Naive thymus-derived CD4-positive, alpha-beta T cell (primary cell): Measurements from ENCODE around the gene LGR4. TPM values are rescaled to one million over a fixed set of nuclear protein-coding genes. Genes with fewer than 3 reads are reported as not detected.

Source experiments
- ATAC-seq: fragments of 150-1000 bp; cut with Tn5 transposase; 2 replicates; pipeline ENCODE4 v1.10.0; 2021; ENCODE audit warnings: mild to moderate bottlenecking, moderate library complexity
- CTCF ChIA-PET: fragments of 350-600 bp; sonication (Branson Sonifier 250); formaldehyde crosslinking; loops from one replicate; lab custom pipeline; 2021; ENCODE audit warnings: antibody characterized with exemption; lab: Charles Lee
- POLR2A ChIA-PET: fragments of 350-600 bp; sonication (Branson Sonifier 250); formaldehyde crosslinking; loops from one replicate; lab custom pipeline; 2021; ENCODE audit warnings: antibody characterized with exemption, inconsistent platforms; lab: Charles Lee
- DNase-seq, 9 donors: peaks; one replicate each; pipeline versions ENCODE4 v3.0.0 to v3.0.0-alpha.2; 2020 to 2022; ENCODE audit warnings: mixed read lengths in 1 of 9
- H3K27ac ChIP-seq: one replicate; pipeline ENCODE4 v1.7.0; 2013; ENCODE audit warnings: mild to moderate bottlenecking, low read depth, low read length, moderate library complexity
- H3K27me3 ChIP-seq, 2 donors: one replicate each; pipeline ENCODE4 v1.7.0; 2013; ENCODE audit warnings: low read length in 2 of 2, mild to moderate bottlenecking in 2 of 2, moderate library complexity in 2 of 2; ENCODE audit not compliant: control insufficient read depth in 2 of 2, insufficient read depth in 2 of 2
- H3K36me3 ChIP-seq, 3 experiments: 1 replicate in 2 of 3; 2 replicates in 1 of 3; pipeline ENCODE4 v1.7.0; 2013; ENCODE audit warnings: low read length in 3 of 3, mild to moderate bottlenecking in 3 of 3, moderate library complexity in 1 of 3; ENCODE audit not compliant: insufficient read depth in 3 of 3, control insufficient read depth in 2 of 3
- H3K4me1 ChIP-seq, 2 donors: one replicate each; pipeline ENCODE4 v1.7.0; 2013; ENCODE audit warnings: low read length in 2 of 2, mild to moderate bottlenecking in 2 of 2, moderate library complexity in 1 of 2; ENCODE audit not compliant: control insufficient read depth in 2 of 2, insufficient read depth in 2 of 2
- H3K4me3 ChIP-seq: 2 replicates; pipeline ENCODE4 v1.7.0; 2013; ENCODE audit warnings: mild to moderate bottlenecking, low read length
- H3K9me3 ChIP-seq, 3 experiments: 1 replicate in 2 of 3; 2 replicates in 1 of 3; pipeline ENCODE4 v1.7.0; 2013; ENCODE audit warnings: low read length in 3 of 3; ENCODE audit not compliant: control insufficient read depth in 2 of 3
- H3K27ac Mint-ChIP-seq, 9 donors: one replicate each; pipeline ENCODE4 v1.8.0; 2020 to 2022; ENCODE audit warnings: mixed read lengths in 9 of 9, mild to moderate bottlenecking in 8 of 9, moderate library complexity in 5 of 9, inconsistent platforms in 2 of 9
- H3K27me3 Mint-ChIP-seq, 5 donors: one replicate each; pipeline ENCODE4 v1.8.0; 2021 to 2022; ENCODE audit warnings: mixed read lengths in 5 of 5, mild to moderate bottlenecking in 1 of 5
- H3K36me3 Mint-ChIP-seq, 5 donors: one replicate each; pipeline ENCODE4 v1.8.0; 2020 to 2022; ENCODE audit warnings: mixed read lengths in 5 of 5, mild to moderate bottlenecking in 3 of 5, inconsistent platforms in 1 of 5
- H3K4me1 Mint-ChIP-seq, 7 donors: one replicate each; pipeline ENCODE4 v1.8.0; 2020 to 2022; ENCODE audit warnings: mixed read lengths in 7 of 7, mild to moderate bottlenecking in 3 of 7, inconsistent platforms in 1 of 7
- H3K4me3 Mint-ChIP-seq, 10 donors: one replicate each; pipeline ENCODE4 v1.8.0; 2020 to 2022; ENCODE audit warnings: mild to moderate bottlenecking in 10 of 10, mixed read lengths in 10 of 10, moderate library complexity in 6 of 10, inconsistent platforms in 2 of 10
- H3K9me3 Mint-ChIP-seq, 11 donors: one replicate each; pipeline ENCODE4 v1.8.0; 2020 to 2022; ENCODE audit warnings: mixed read lengths in 11 of 11, mild to moderate bottlenecking in 4 of 11, inconsistent platforms in 1 of 11, moderate library complexity in 1 of 11
- intact Hi-C, 2 donors: fragments of 100-400 bp; cut with micrococcal nuclease; formaldehyde crosslinking; loops; one replicate each; pipeline ENCODE4 v1.15.1; 2023
- polyA plus RNA-seq, 2 donors: library from polyadenylated mRNA; unstranded; fragments of 300-500 nt; fragmentation: Illumina TruSeq; gene quantifications; one replicate each; pipeline ENCODE4 v1.2.3, GENCODE V29; 2021
- total RNA-seq, 6 experiments: library from RNA in 5 of 6; stranded (reverse) in 5 of 6; gene quantifications; 1 replicate in 5 of 6; 2 replicates in 1 of 6; pipeline ENCODE4 v1.2.3 and lab custom pipeline; 2021 to 2026

LGR4 gene
- total and polyA plus RNA-seq, 7 experiments from 2014 or later = 0.05 to 1.5 (median 0.49) TPM

DNA sequence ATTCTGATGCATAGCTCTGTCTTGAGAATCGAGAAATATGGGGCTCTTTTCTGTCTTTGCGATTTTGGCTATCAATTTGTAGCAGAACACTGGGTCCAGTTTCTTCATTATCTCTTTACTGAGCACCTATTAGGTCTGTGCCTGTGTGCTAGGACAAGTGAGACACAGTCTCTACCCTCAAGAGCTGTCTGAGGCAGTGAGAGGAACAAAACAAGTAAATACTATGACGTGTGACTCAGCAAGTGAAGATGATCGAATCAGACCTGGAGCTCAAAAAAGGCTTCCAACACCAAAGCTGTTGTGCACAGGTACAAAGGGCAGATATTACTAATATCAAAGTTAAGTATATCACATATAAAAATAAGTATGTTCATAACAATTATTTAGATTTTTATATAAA is 52.4 kb downstream of the LGR4 start:
- H3K4me3 ChIP-seq = no peak overlapping the region
- intact Hi-C loops = no loop called here
- DNase-seq (no peak), ATAC-seq (no peak)
- Mint-ChIP-seq H3K4me1 (peaks cover 0 to 2% (median 0%) of the 10 kb centered on the region in 7 donors), H3K27ac (no peak overlapping the region), H3K9me3 (no peaks in the 10 kb centered on the region), H3K27me3 (peaks cover 0 to 13% (median 4%) of the 10 kb centered on the region in 5 donors), H3K36me3 (no peaks in the 10 kb centered on the region), H3K4me3 (no peak overlapping the region)
- no peaks in the 10 kb centered on the region for H3K9me3 ChIP-seq
- CTCF ChIA-PET = no interaction called here
- H3K27me3 ChIP-seq = no peaks in the 10 kb centered on the region
- H3K4me1 ChIP-seq = no peaks in the 10 kb centered on the region
- H3K27ac ChIP-seq = no peak overlapping the region
- POLR2A ChIA-PET = no interaction called here
- no peaks in the 10 kb centered on the region for H3K36me3 ChIP-seq

DNA sequence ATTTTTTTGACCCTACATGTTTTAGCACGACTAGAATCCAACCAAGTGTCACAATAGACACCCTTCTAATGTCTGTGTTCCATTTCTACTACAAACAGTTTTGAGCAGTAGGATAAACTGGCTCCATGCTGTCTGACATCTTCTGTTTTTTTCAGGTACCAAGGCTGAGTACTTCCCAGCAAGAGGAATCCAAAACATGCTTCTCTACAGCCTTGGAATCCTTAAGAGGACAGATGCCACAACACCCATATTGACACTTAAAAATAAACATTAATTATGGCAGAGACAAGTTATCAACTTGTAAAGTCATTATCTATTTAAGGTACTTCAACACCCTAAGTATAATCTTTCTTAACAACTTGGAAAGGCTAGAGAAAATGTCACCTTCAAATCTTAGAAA is 54.2 kb downstream of the LGR4 start:
- H3K36me3 Mint-ChIP-seq = no peaks in the 10 kb centered on the region
- Histone ChIP-seq H3K27me3 (no peaks in the 10 kb centered on the region), H3K9me3 (no peaks in the 10 kb centered on the region), H3K27ac (no peak overlapping the region), H3K4me3 (no peak overlapping the region), H3K4me1 (no peaks in the 10 kb centered on the region), H3K36me3 (no peaks in the 10 kb centered on the region)
- ATAC-seq (no peak), DNase-seq (no peak)
- H3K9me3 Mint-ChIP-seq = no peaks in the 10 kb centered on the region
- H3K27ac Mint-ChIP-seq = no peak overlapping the region
- no peak overlapping the region for H3K4me3 Mint-ChIP-seq
- POLR2A ChIA-PET = no interaction called here
- H3K4me1 Mint-ChIP-seq = peaks cover 0 to 1% (median 0%) of the 10 kb centered on the region in 7 donors
- peaks cover 0 to 10% (median 3%) of the 10 kb centered on the region in 5 donors for H3K27me3 Mint-ChIP-seq
- CTCF ChIA-PET = no interaction called here
- intact Hi-C loops = no loop called here

DNA sequence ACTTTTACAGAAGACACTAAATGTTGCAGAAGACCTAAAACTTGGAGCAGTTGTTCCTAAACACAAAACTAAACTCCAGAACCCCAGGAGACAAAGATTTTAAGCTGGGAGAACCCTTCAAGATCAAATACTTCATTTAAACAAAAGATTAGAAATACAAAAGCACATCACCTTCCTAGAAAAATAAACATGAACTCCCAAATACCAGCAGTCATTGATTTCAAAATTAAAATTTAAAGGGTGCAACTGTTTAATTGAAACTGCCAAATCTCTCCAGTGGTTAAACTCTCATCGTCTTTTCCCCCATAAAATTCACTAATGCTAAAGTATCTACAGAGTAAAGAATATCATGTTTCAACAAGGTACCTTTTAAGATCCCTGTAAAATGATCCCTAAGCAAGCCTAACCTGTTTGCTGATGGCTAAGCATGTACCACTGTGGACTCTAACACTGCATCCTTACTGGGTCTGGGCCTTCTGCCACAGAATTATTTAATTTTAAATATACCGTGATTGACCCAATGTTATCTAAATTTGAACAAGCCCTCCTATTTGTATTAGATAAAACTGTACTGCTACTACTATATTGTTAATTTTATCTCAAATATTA is 55.9 kb downstream of the LGR4 start:
- H3K36me3 ChIP-seq = no peaks in the 10 kb centered on the region
- CTCF ChIA-PET = interaction anchor here (0.6 kb wide), 1 partner anchor 41 kb away, joined by 3 read pairs; no protein-coding TSS in a partner anchor
- no peaks in the 10 kb centered on the region for H3K9me3 ChIP-seq
- Mint-ChIP-seq H3K4me1 (no peaks in the 10 kb centered on the region), H3K36me3 (no peaks in the 10 kb centered on the region), H3K27me3 (peaks cover 0 to 9% (median 3%) of the 10 kb centered on the region in 5 donors), H3K9me3 (no peaks in the 10 kb centered on the region), H3K4me3 (no peak overlapping the region), H3K27ac (no peak overlapping the region)
- no peak overlapping the region for H3K4me3 ChIP-seq
- POLR2A ChIA-PET = no interaction called here
- DNase-seq (no peak), ATAC-seq (no peak)
- H3K27me3 ChIP-seq = no peaks in the 10 kb centered on the region
- H3K4me1 ChIP-seq = no peaks in the 10 kb centered on the region
- H3K27ac ChIP-seq = no peak overlapping the region
- intact Hi-C loops = no loop called here

GRCh38 chr11:27414644-27415043 is 57.9 kb downstream of the LGR4 start:
- ATAC-seq (no peak), DNase-seq (no peak)
- no peaks in the 10 kb centered on the region for H3K4me1 ChIP-seq
- H3K4me1 Mint-ChIP-seq = no peaks in the 10 kb centered on the region
- H3K36me3 Mint-ChIP-seq = no peaks in the 10 kb centered on the region
- no peak overlapping the region for H3K27ac ChIP-seq
- CTCF ChIA-PET = no interaction called here
- intact Hi-C loops = no loop called here
- no peaks in the 10 kb centered on the region for H3K27me3 ChIP-seq
- no peak overlapping the region for H3K4me3 ChIP-seq
- H3K9me3 Mint-ChIP-seq = no peaks in the 10 kb centered on the region
- no peaks in the 10 kb centered on the region for H3K9me3 ChIP-seq
- H3K27me3 Mint-ChIP-seq = peaks cover 0 to 10% (median 0%) of the 10 kb centered on the region in 5 donors
- POLR2A ChIA-PET = no interaction called here
- no peaks in the 10 kb centered on the region for H3K36me3 ChIP-seq
- H3K27ac Mint-ChIP-seq = no peak overlapping the region
- H3K4me3 Mint-ChIP-seq = no peak overlapping the region

DNA sequence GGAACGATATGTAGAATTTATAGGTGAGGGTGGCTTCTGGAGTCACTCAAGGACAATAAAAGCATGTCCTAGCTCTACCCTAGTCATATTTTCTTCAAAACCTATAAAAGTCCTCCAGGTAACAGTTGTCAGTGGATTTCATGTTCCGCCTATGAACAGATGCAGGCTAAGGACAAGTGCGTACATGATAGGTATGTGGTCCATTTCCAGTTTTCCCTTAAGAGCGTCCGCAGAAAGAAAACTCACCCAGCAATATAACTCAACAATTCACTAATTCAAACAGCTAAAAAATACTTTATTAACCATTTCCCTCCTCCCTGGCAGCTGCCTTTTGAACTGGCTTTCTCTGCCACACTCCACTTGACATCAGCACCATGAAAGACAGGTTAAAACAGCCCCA is 59.4 kb downstream of the LGR4 start:
- Mint-ChIP-seq H3K9me3 (no peaks in the 10 kb centered on the region), H3K36me3 (no peaks in the 10 kb centered on the region), H3K4me1 (no peaks in the 10 kb centered on the region), H3K4me3 (no peak overlapping the region), H3K27ac (no peak overlapping the region), H3K27me3 (peaks cover 0 to 13% (median 5%) of the 10 kb centered on the region in 5 donors)
- intact Hi-C loops = no loop called here
- no peak for ATAC-seq
- Histone ChIP-seq H3K4me1 (no peaks in the 10 kb centered on the region), H3K9me3 (no peaks in the 10 kb centered on the region), H3K36me3 (no peaks in the 10 kb centered on the region), H3K27me3 (no peaks in the 10 kb centered on the region), H3K27ac (no peak overlapping the region), H3K4me3 (no peak overlapping the region)
- ChIA-PET CTCF (interaction anchor here (0.7 kb wide), 1 partner anchor 28 kb away, joined by 3 read pairs; no protein-coding TSS in a partner anchor), POLR2A (no interaction called here)
- no peak for DNase-seq

GRCh38 chr11:27412192-27412691 is 60.3 kb downstream of the LGR4 start:
- Histone ChIP-seq H3K9me3 (no peaks in the 10 kb centered on the region), H3K27me3 (no peaks in the 10 kb centered on the region), H3K4me1 (no peaks in the 10 kb centered on the region), H3K27ac (no peak overlapping the region), H3K4me3 (no peak overlapping the region), H3K36me3 (no peaks in the 10 kb centered on the region)
- no peaks in the 10 kb centered on the region for H3K36me3 Mint-ChIP-seq
- peaks cover 0 to 13% (median 5%) of the 10 kb centered on the region in 5 donors for H3K27me3 Mint-ChIP-seq
- ChIA-PET CTCF (no interaction called here), POLR2A (no interaction called here)
- ATAC-seq (no peak), DNase-seq (no peak)
- no peak overlapping the region for H3K27ac Mint-ChIP-seq
- no peaks in the 10 kb centered on the region for H3K4me1 Mint-ChIP-seq
- intact Hi-C loops = no loop called here
- H3K4me3 Mint-ChIP-seq = no peak overlapping the region
- no peaks in the 10 kb centered on the region for H3K9me3 Mint-ChIP-seq

DNA sequence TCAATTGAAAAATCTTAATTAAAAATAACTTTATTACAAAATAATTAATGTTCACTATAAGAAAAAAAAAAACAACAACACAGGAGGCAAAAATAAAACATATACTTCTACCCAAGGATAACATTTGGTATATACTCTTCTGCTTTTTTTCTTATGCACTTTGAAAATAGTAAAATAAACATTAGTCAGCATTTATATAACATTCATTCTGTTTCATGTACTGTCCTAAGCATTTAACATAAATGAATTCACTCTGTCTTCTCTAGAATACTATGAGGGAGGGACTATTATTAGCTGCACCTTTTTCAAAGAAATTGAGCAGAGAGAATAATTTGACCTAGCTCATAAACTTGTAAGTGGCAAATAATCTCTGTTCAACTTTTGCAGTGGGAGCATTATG is 61.3 kb downstream of the LGR4 start:
- POLR2A ChIA-PET = no interaction called here
- no peaks in the 10 kb centered on the region for H3K9me3 Mint-ChIP-seq
- CTCF ChIA-PET = no interaction called here

More for the DNA sequence above, 61.3 kb downstream of the LGR4 start:
- Mint-ChIP-seq H3K36me3 (no peaks in the 10 kb centered on the region), H3K4me1 (no peaks in the 10 kb centered on the region), H3K4me3 (no peak overlapping the region), H3K27ac (no peak overlapping the region), H3K27me3 (peaks cover 0 to 13% (median 5%) of the 10 kb centered on the region in 5 donors)
- intact Hi-C loops = no loop called here
- Histone ChIP-seq H3K27me3 (no peaks in the 10 kb centered on the region), H3K27ac (no peak overlapping the region), H3K4me3 (no peak overlapping the region), H3K4me1 (no peaks in the 10 kb centered on the region), H3K9me3 (no peaks in the 10 kb centered on the region), H3K36me3 (no peaks in the 10 kb centered on the region)
- ATAC-seq (no peak), DNase-seq (no peak)
